Stimulated activated CD4-positive, alpha-beta T cell treated with anti-CD3 and anti-CD28 coated beads, Interleukin-2, amount 100 ng/mL, for 24 hours (primary cell): ENCODE data around the gene FARS2.

Source experiments
- DNase-seq, 2 donors: peaks; one replicate each; pipeline ENCODE4 v3.0.0-alpha.2; 2020

Gene FARS2

GRCh38 chr6:5326022-5326641 lies 64.8 kb downstream of the FARS2 start:
- no peak for DNase-seq

GRCh38 chr6:5328800-5329199 lies 67.5 kb downstream of the FARS2 start:
- DNase-seq: no peak

GRCh38 chr6:5331845-5332442 lies 70.6 kb downstream of the FARS2 start:
- DNase-seq: no peak

- DNase-seq: no peak
Measured at GRCh38 chr6:5333658-5334057, 72.3 kb downstream of the FARS2 start.

GRCh38 chr6:5334341-5334740 lies 73.0 kb downstream of the FARS2 start:
- no peak for DNase-seq

- DNase-seq: no peak
Measured at GRCh38 chr6:5335020-5335419, 73.7 kb downstream of the FARS2 start.

- DNase-seq: no peak
Measured at GRCh38 chr6:5337573-5337972, 76.3 kb downstream of the FARS2 start.

GRCh38 chr6:5338177-5338960 lies 77.1 kb downstream of the FARS2 start:
- no peak for DNase-seq

GRCh38 chr6:5339786-5340185 lies 78.5 kb downstream of the FARS2 start:
- DNase-seq: no peak

- DNase-seq: no peak
Measured at GRCh38 chr6:5341845-5342244, 80.5 kb downstream of the FARS2 start.

GRCh38 chr6:5343998-5344397 lies 82.7 kb downstream of the FARS2 start:
- no peak for DNase-seq

GRCh38 chr6:5345324-5345723 lies 84.0 kb downstream of the FARS2 start:
- no peak for DNase-seq

- no peak for DNase-seq
Measured at GRCh38 chr6:5351552-5352210, 90.4 kb downstream of the FARS2 start.

- DNase-seq: no peak
Measured at GRCh38 chr6:5353971-5354370, 92.7 kb downstream of the FARS2 start.

- DNase-seq: no peak
Measured at GRCh38 chr6:5357486-5357885, 96.2 kb downstream of the FARS2 start.

GRCh38 chr6:5359417-5359816 lies 98.1 kb downstream of the FARS2 start:
- DNase-seq: no peak

- no peak for DNase-seq
Measured at GRCh38 chr6:5361396-5361795, 100.1 kb downstream of the FARS2 start.

- no peak for DNase-seq
Measured at GRCh38 chr6:5365436-5366195, 104.3 kb downstream of the FARS2 start.

- no peak for DNase-seq
Measured at GRCh38 chr6:5366941-5367340, 105.6 kb downstream of the FARS2 start.

- no peak for DNase-seq
Measured at GRCh38 chr6:5367510-5367909, 106.2 kb downstream of the FARS2 start.

GRCh38 chr6:5373430-5373829 lies 112.1 kb downstream of the FARS2 start:
- DNase-seq: no peak

- DNase-seq: no peak
Measured at GRCh38 chr6:5378331-5378730, 117.0 kb downstream of the FARS2 start.
